GM23248 (cell line): ENCODE data around the gene UBXN1.

Experiments
- EZH2 ChIP-seq: fragments of 200-600 bp; sonication (generic); IDR thresholded peaks from 2 replicates; pipeline ENCODE4 v1.6.1; 2018; ENCODE audit warnings: antibody characterized with exemption, mild to moderate bottlenecking; ENCODE audit not compliant: insufficient read depth, poor library complexity, severe bottlenecking
- EZH2phosphoT487 ChIP-seq: fragments of 200-600 bp; sonication (generic); IDR thresholded peaks from 2 replicates; pipeline ENCODE4 v1.6.1; 2018; ENCODE audit warnings: antibody characterized with exemption, moderate library complexity, mild to moderate bottlenecking, low read depth; ENCODE audit not compliant: insufficient read depth

GRCh38 chr11:62712276-62712812 is 33.5 kb upstream of the UBXN1 start:
- TF ChIP-seq EZH2 (no peak), EZH2phosphoT487 (no peak)
